Gastroesophageal sphincter (tissue), 3 donors: ENCODE results near the gene AKIP1.

Experiments used
- CTCF ChIP-seq, 4 experiments: fragments of 200-600 bp in 2 of 4; fragments of 450-650 bp in 2 of 4; sonication (generic) in 1 of 4; IDR thresholded peaks; one replicate each; pipeline ENCODE4 v1.5.1; 2017 to 2019; ENCODE audit warnings: antibody characterized with exemption in 4 of 4, mild to moderate bottlenecking in 2 of 4, moderate library complexity in 2 of 4
- POLR2AphosphoS5 ChIP-seq: sonication (generic); formaldehyde crosslinking; IDR thresholded peaks from one replicate; pipeline ENCODE4 v1.6.1; 2017; ENCODE audit warnings: antibody characterized with exemption

GRCh38 chr11:8870411-8871170 lies 40.4 kb upstream of the AKIP1 start:
- TF ChIP-seq CTCF (IDR thresholded peaks at IDR 0.05) = no peak
- TF ChIP-seq POLR2AphosphoS5 = peak; percentile 5
